ENCODE results near the gene AVPR2.

The AVPR2 gene

GRCh38 chrX:153926552-153926857 is 22.0 kb downstream of the AVPR2 start:
- in situ Hi-C loops (cut with MboI; ENCODE audit: low pct_unique_long_range_greater_than_20kb, low sequenced_read_pairs, unreplicated experiment): loop anchor here (25.0 kb wide), 1 partner anchor 964 kb away; no protein-coding TSS in a partner anchor
- no peak for TF ChIP-seq CTCF (IDR thresholded peaks at IDR 0.05; ENCODE audit: extremely low read depth, insufficient read depth, missing control alignments)
- DNase-seq (ENCODE audit: low spot score): no peak

- TF ChIP-seq CTCF (IDR thresholded peaks at IDR 0.05; ENCODE audit: extremely low read depth, insufficient read depth, missing control alignments): no peak
- peak; percentile 92 for DNase-seq (ENCODE audit: low spot score)
- in situ Hi-C loops (cut with MboI; ENCODE audit: low pct_unique_long_range_greater_than_20kb, low sequenced_read_pairs, unreplicated experiment): loop anchor here (25.0 kb wide), 1 partner anchor 965 kb away; no protein-coding TSS in a partner anchor
Observed at GRCh38 chrX:153926858-153927671, 22.6 kb downstream of the AVPR2 start.

- in situ Hi-C loops (cut with MboI; ENCODE audit: low pct_unique_long_range_greater_than_20kb, low sequenced_read_pairs, unreplicated experiment): loop anchor here (25.0 kb wide), 1 partner anchor 965 kb away; no protein-coding TSS in a partner anchor
- no peak for DNase-seq (ENCODE audit: low spot score)
- no peak for TF ChIP-seq CTCF (IDR thresholded peaks at IDR 0.05; ENCODE audit: extremely low read depth, insufficient read depth, missing control alignments)
Observed at GRCh38 chrX:153927672-153927921, 23.1 kb downstream of the AVPR2 start.

- TF ChIP-seq CTCF (IDR thresholded peaks at IDR 0.05; ENCODE audit: extremely low read depth, insufficient read depth, missing control alignments): peak; percentile 18
- in situ Hi-C loops (cut with MboI; ENCODE audit: low pct_unique_long_range_greater_than_20kb, low sequenced_read_pairs, unreplicated experiment): loop anchor here (25.0 kb wide), 1 partner anchor 966 kb away; no protein-coding TSS in a partner anchor
- peak; percentile 96 for DNase-seq (ENCODE audit: low spot score)
Observed at GRCh38 chrX:153927922-153928760, 23.7 kb downstream of the AVPR2 start.

- no peak for DNase-seq (ENCODE audit: low spot score)
- no peak for TF ChIP-seq CTCF (IDR thresholded peaks at IDR 0.05; ENCODE audit: extremely low read depth, insufficient read depth, missing control alignments)
- in situ Hi-C loops (cut with MboI; ENCODE audit: low pct_unique_long_range_greater_than_20kb, low sequenced_read_pairs, unreplicated experiment): loop anchor here (25.0 kb wide), 1 partner anchor 967 kb away; no protein-coding TSS in a partner anchor
Observed at GRCh38 chrX:153928846-153929245, 24.4 kb downstream of the AVPR2 start.

GRCh38 chrX:153929576-153929975 is 25.1 kb downstream of the AVPR2 start:
- in situ Hi-C loops (cut with MboI; ENCODE audit: low pct_unique_long_range_greater_than_20kb, low sequenced_read_pairs, unreplicated experiment): loop anchor here (25.0 kb wide), 1 partner anchor 967 kb away; no protein-coding TSS in a partner anchor
- TF ChIP-seq CTCF (IDR thresholded peaks at IDR 0.05; ENCODE audit: extremely low read depth, insufficient read depth, missing control alignments): no peak
- DNase-seq (ENCODE audit: low spot score): no peak

Data from GM13977 (cell line).